SK-N-SH treated with all-trans-retinoic acid at 6 μM for 48 hours (cell line): Measurements from ENCODE around the gene TCAF1.

ENCODE experiments used
- ARNTL ChIP-seq: fragments of 450-650 bp; formaldehyde crosslinking; IDR thresholded peaks from 2 replicates; pipeline ENCODE4 v1.5.0; 2020; ENCODE audit warnings: low read depth, mild to moderate bottlenecking, moderate library complexity, borderline replicate concordance
- BACH2 ChIP-seq: fragments of 250-450 bp; sonication (Bioruptor Pico); IDR thresholded peaks from 2 replicates; pipeline ENCODE4 v1.9.0; 2021; ENCODE audit warnings: mild to moderate bottlenecking, borderline replicate concordance
- CREB5 ChIP-seq: fragments of 250-450 bp; sonication (Bioruptor Pico); IDR thresholded peaks from 2 replicates; pipeline ENCODE4 v1.5.1; 2020; ENCODE audit warnings: low read depth, mild to moderate bottlenecking, moderate library complexity
- CSRNP3 ChIP-seq: fragments of 250-450 bp; sonication (Bioruptor Pico); IDR thresholded peaks from 2 replicates; pipeline ENCODE4 v1.5.1; 2021; ENCODE audit warnings: mild to moderate bottlenecking, moderate library complexity
- PATZ1 ChIP-seq: fragments of 250-450 bp; sonication (Bioruptor Pico); IDR thresholded peaks from 2 replicates; pipeline ENCODE4 v1.8.0; 2020; ENCODE audit warnings: mild to moderate bottlenecking, moderate library complexity, borderline replicate concordance
- PPARA ChIP-seq: fragments of 250-450 bp; sonication (Bioruptor Pico); IDR thresholded peaks from 2 replicates; pipeline ENCODE4 v1.5.0; 2020; ENCODE audit warnings: mild to moderate bottlenecking, borderline replicate concordance
- RARB ChIP-seq: fragments of 250-450 bp; sonication (Bioruptor Pico); IDR thresholded peaks from 2 replicates; pipeline ENCODE4 v1.8.0; 2021; ENCODE audit warnings: mild to moderate bottlenecking, moderate library complexity
- SNAI2 ChIP-seq: fragments of 250-450 bp; sonication (Bioruptor Pico); IDR thresholded peaks from 2 replicates; pipeline ENCODE4 v1.5.0; 2020; ENCODE audit warnings: mild to moderate bottlenecking, moderate library complexity
- TSHZ2 ChIP-seq: fragments of 250-450 bp; sonication (Bioruptor Pico); IDR thresholded peaks from 2 replicates; pipeline ENCODE4 v1.5.0; 2020; ENCODE audit warnings: mild to moderate bottlenecking, moderate library complexity
- ZC3H10 ChIP-seq: fragments of 250-450 bp; sonication (Bioruptor Pico); IDR thresholded peaks from 2 replicates; pipeline ENCODE4 v1.5.1; 2021; ENCODE audit warnings: mild to moderate bottlenecking, moderate library complexity
- ZFP30 ChIP-seq: fragments of 450-650 bp; formaldehyde crosslinking; IDR thresholded peaks from 2 replicates; pipeline ENCODE4 v1.5.0; 2022; ENCODE audit warnings: mild to moderate bottlenecking, moderate library complexity

- TF ChIP-seq RARB (no peak), CREB5 (CRISPR knock-in tag) (no peak), PATZ1 (CRISPR knock-in tag) (no peak), SNAI2 (CRISPR knock-in tag) (no peak), BACH2 (no peak), ARNTL (no peak), PPARA (CRISPR knock-in tag) (no peak), ZFP30 (CRISPR knock-in tag) (no peak), CSRNP3 (no peak), ZC3H10 (CRISPR knock-in tag) (no peak), TSHZ2 (no peak)
Measured at GRCh38 chr7:143850682-143851081, 51.3 kb downstream of the TCAF1 start.
